ENCODE data around the gene PRPF19.

- TF ChIP-seq RFX5 (IDR thresholded peaks at IDR 0.05; ENCODE audit: low read depth, low read length) (no peak), NBN (IDR thresholded peaks at IDR 0.05; ENCODE audit: low read depth) (no peak), SMAD4 (CRISPR knock-in tag; conservative IDR thresholded peaks at IDR 0.05) (no peak), TAF7 (tag; IDR thresholded peaks at IDR 0.05) (no peak), ZNF431 (CRISPR knock-in tag; IDR thresholded peaks at IDR 0.05) (no peak), GABPB2 (CRISPR knock-in tag; conservative IDR thresholded peaks at IDR 0.05) (no peak), ESRRA (IDR thresholded peaks at IDR 0.05; ENCODE audit: borderline replicate concordance, low read depth) (no peak), SPI1 (IDR thresholded peaks at IDR 0.05; ENCODE audit: borderline replicate concordance, low read depth, low read length) (no peak), OTX1 (CRISPR knock-in tag; IDR thresholded peaks at IDR 0.05) (no peak), RERE (CRISPR knock-in tag; IDR thresholded peaks at IDR 0.05; ENCODE audit: borderline replicate concordance) (no peak), MTA1 (IDR thresholded peaks at IDR 0.05; ENCODE audit: borderline replicate concordance) (no peak), ZBTB33 (CRISPR knock-in tag; IDR thresholded peaks at IDR 0.05) (no peak)
Measured at GRCh38 chr11:60950933-60951605, 44.7 kb upstream of the PRPF19 start.
